HG03432 (cell line): ENCODE results near the gene RAB5B.
A peak's percentile ranks its signal among the peaks of the same experiment; 100 is the strongest.
"Not testable (repeated sequence)": the region's sequence is repeated elsewhere in the genome, so short reads cannot be mapped to it uniquely, and the experiment has no call there.

Source experiments
- ATAC-seq: cut with Tn5 transposase; IDR thresholded peaks from one replicate; pipeline ENCODE4 v1.9.1; 2021; ENCODE audit warnings: mild to moderate bottlenecking, moderate library complexity; ENCODE audit not compliant: unreplicated experiment

The RAB5B gene

DNA sequence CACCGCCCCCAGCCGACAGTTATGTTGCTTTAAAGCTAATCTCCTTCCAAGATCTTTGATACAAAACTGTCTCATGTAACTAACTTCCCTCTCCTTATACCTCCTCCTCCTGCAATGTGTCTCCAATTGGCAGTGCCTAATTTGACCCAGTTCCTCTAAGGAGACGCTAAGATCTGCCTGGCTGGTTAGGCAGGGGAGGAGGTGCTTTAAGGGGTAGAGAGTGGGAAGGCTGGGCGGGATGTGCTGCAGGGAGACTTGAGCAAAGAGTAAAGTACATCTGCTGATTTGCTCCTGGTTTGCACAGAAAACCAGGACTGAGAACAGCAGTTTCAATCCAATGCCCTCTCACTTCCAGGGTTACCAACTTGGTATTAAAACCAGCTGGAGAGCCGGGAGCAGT lies 39.6 kb downstream of the RAB5B start:
- ATAC-seq, result no peak

DNA sequence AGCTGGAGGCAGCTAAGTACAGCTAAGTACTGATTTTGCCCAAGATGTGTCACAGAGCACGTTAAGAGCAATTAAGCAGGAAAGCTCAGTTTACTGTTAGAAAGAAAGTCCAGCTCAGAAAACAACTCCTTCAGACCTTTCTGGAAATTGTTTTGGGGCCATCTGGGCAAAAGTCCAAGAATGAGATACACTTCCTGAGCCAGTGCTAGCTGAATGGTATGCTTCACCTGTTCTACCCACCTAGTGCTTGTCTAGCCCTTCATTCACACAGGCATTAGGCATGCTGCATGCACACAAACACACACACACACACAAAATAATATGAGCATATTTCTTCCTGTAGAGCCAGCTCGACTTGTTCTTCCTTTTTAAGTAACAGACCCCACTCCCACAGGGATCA lies 40.3 kb downstream of the RAB5B start:
- no peak for ATAC-seq

DNA sequence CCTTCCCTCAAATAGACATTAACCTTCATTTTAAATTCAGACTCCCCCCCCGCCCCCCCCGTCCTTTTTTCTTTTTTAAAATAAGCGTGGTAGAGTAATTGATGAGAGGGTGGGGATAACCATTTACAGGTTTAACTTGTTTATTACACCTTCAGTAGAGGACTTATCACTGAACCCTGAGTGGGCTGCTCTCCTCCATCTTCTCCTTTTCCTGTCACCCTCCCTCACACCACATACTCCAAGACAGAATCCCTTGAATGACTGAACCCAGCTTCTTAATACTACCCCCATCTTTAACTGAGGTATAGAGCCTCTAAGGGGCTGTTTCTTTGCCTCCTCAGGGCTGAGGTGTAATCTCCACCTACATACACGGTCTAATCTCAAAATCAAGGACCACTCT lies 43.3 kb downstream of the RAB5B start:
- no peak for ATAC-seq

DNA sequence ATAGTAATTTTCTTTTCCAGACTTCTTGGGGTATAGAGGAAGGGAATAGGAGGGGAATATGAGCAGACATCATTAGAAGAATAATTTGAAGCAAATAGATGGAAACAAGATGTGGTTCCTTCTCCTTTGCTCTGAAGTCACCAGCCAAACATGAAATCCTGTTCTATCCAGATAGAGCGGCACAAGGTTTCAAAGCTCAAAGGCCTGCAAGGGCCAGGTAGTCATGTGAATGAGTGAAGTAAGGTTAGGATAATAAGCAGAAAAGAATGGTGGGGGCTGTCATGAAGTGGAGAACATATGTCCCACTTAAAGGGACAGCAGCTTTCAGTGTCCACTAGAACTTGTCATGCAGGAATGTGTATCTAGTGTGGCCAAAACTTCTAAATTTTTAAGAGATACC lies 44.5 kb downstream of the RAB5B start:
- no peak for ATAC-seq

DNA sequence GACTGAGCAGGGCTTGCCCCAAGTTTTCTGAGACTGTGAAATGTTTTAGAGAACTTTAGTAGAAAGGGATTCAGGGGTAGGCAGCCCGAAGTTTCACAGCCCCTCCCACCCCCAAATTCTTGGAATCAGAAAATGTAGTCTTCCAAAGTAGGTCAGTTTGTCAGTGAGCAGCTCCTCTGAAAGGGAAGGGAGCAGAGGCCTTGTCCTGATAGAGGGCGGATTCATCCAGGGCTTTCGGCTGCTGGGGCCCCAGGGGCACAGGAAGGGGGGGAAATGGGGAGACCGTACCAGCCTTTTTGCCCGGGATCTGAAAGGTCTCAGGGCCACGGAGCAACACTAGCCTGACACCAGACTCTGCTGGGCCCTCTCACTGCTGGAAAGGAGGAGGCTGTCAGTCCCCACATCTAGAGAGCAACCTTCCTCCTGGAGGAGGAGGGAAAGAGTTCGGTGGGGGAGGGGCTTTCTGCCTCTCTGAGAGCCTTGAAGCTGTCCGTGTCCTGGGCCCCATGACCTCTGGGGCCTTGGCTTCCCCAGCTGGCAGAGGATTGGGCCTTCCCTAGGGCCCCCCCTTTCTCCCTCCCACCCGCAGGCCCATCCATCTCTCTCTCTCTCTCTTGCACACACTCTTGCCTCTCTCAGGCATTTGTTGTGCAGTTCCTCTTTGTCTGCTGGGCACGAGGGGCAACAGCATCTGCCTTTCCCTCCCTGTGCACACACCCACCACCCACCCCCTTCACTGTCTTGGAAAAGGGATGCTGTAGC lies 46.7 kb downstream of the RAB5B start, which contains the start of gene IKZF4:
TSS of gene IKZF4 (plus strand) at position 621 of the 762 bp plus-strand sequence. CDS start 451 bp downstream, outside the sequence.
- ATAC-seq, result no peak

DNA sequence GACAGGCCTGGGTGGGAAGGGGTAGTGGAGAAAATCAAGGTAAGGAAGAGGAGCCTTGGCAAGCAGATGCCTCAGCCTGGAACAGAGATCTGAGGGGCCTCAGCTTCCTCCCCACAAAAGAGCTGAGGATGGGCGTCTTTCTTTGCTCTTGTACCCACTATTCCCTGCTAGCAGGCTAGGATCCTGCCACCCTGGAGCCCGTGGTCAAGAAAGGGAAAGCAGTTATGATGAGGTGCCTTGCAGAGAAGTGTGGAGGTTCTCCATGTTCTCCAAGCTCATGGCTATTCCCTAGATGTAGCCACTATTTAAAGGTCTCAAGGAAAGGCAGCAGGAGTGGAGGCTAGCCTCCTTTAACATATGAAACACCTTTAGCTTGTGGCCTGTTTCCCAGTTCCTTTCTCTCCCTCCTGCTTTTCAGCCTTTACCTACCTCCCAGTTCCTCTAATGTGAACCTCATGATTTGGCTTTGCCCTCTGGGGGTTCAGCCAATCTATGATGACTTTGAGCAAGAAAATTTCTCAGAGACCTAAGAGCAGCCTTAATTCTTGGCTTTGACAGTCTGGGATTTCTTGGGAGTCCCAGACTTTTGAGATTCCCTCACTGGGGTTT lies 48.1 kb downstream of the RAB5B start:
- no peak for ATAC-seq

DNA sequence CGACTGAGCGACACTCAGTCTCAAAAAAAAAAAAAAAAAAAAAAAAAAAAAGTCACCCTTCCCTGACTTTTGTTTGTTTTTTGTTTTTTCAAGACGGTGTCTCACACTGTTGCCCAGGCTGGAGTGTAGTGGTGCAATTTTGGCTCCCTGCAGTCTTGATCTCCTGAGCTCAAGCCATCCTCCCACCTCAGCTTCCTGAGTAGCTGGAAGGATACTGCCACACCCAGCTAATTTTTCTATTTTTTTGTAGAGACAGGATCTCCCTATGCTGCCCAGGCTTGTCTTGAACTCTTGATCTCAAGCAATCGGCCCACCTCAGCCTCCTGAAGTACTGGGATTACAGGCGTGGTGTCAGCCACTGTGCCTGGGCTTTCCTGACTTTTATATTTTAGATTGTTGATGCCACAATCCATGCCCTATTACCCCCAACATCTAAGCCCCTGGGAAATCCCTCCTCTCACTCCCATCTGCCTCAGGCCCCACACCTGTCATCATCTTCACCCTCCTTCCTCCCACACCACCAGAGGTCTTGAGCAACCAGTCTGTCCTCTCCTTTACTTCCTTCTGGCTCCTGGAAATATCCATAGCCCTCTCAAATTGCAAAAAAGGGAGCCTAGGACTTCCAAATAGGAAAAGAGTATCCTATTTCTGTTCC lies 54.8 kb downstream of the RAB5B start:
- ATAC-seq, result no peak

DNA sequence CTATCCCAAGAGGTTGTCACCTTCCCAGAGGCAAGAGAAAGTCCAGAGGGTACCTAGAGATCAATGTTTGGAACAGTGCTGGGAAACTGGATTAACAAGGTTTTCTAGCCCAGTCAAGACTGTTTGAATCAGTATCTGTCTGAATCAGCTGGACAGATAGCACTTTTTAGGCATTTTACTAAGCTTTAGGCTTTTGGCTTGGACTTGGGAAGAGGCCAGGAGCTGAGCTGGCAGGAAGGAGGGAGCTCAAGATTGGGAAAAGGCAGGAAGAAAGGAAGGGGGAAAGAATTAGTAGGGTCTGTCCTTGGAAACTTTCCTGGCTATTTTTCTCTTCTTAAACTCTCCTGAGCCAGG lies 55.3 kb downstream of the RAB5B start:
- no peak for ATAC-seq

DNA sequence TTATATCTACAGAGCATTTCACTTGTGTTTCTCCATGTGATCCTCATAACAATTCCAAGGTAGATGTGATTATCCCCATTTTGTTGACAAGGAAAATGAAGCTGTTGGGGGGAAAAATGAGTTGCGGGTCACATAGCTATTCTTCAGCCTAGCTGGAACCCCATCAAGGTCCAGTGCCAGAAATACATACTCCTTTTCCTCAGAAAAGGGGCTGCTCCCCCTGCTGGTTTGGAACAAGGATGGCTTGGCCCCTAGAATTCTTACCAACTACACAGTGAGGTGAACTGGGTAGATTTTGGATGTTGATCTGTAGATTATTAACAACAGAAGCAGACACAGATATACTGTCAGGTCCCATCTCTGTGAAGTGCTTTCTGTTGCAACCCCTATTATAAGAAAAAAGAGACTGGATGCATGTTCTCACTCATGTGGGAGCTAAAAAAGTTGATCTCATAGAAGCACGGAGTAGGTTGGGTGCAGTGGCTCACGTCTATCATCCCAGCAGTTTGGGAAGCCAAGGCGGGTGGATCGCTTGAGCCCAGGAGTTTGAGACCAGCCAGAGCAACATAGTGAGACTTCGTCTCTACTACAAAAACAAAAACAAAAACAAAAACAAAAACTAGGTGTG lies 55.9 kb downstream of the RAB5B start:
- peak; percentile 48 for ATAC-seq

DNA sequence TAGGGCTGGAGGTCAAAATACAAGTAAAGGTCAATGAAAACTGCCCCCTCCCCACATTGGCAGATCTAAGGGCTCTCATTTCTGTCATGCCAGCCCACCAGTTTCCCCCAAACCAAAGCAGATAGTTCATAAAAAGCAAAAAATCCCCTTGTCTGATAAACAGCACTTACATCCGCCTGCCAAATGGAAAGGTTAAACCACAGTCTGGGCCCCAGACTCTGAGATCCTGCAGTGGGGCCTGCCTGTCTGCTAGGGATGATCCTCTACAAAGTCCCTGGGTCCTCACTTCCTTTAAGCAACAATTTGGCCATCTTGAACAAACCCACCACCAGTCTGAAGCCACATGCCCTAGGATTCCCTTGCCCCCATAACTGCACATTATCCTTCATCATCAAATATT lies 58.1 kb downstream of the RAB5B start:
- ATAC-seq, result no peak

DNA sequence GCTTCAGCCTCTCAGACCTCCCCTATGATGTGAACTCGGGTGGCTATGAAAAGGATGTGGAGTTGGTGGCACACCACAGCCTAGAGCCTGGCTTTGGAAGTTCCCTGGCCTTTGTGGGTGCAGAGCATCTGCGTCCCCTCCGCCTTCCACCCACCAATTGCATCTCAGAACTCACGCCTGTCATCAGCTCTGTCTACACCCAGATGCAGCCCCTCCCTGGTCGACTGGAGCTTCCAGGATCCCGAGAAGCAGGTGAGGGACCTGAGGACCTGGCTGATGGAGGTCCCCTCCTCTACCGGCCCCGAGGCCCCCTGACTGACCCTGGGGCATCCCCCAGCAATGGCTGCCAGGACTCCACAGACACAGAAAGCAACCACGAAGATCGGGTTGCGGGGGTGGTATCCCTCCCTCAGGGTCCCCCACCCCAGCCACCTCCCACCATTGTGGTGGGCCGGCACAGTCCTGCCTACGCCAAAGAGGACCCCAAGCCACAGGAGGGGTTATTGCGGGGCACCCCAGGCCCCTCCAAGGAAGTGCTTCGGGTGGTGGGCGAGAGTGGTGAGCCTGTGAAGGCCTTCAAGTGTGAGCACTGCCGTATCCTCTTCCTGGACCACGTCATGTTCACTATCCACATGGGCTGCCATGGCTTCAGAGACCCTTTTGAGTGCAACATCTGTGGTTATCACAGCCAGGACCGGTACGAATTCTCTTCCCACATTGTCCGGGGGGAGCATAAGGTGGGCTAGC lies 60.9 kb downstream of the RAB5B start:
- no peak for ATAC-seq

DNA sequence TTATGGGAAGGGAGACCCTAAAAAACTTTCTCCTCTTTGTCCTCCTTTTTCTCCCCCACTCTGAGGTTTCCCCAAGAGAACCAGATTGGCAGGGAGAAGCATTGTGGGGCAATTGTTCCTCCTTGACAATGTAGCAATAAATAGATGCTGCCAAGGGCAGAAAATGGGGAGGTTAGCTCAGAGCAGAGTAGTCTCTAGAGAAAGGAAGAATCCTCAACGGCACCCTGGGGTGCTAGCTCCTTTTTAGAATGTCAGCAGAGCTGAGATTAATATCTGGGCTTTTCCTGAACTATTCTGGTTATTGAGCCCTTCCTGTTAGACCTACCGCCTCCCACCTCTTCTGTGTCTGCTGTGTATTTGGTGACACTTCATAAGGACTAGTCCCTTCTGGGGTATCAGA lies 63.3 kb downstream of the RAB5B start:
- no peak for ATAC-seq

DNA sequence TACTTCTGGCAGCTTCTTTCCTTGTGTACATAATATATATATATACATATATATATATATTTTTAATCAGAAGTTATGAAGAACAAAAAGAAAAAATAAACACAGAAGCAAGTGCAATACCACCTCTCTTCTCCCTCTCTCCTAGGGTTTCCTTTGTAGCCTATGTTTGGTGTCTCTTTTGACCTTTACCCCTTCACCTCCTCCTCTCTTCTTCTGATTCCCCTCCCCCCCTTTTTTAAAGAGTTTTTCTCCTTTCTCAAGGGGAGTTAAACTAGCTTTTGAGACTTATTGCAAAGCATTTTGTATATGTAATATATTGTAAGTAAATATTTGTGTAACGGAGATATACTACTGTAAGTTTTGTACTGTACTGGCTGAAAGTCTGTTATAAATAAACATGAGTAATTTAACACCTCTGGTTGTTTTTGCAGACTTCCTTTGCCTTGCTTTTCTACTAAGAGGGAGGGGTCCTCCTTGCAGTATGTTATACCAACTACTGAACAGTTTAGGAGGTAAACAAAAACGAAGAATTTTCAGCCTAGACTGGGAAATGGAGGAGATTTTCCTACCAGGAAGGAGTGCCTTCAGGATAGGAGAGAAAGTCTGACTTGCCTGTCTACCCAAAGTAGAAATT lies 64.3 kb downstream of the RAB5B start:
- ATAC-seq, result no peak

DNA sequence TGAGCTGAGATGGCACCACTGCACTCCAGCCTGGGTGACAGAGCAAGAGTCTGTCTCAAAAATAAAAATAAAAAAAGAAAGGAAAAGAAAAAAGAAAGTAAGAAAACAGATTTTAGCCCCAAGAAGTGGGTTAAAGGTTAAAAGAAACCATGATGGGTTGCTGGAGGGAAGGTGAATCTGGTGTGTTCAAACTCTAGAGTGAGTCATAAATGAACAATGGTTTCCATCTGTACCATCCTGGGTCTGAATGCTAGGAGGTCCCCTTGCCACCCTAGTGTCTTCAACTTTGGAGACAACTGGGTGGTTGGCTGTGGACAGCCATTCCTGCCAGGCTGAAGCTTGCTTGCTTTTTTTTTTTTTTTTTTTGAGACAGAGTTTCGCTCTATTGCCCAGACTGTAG lies 66.3 kb downstream of the RAB5B start:
- ATAC-seq, result no peak

DNA sequence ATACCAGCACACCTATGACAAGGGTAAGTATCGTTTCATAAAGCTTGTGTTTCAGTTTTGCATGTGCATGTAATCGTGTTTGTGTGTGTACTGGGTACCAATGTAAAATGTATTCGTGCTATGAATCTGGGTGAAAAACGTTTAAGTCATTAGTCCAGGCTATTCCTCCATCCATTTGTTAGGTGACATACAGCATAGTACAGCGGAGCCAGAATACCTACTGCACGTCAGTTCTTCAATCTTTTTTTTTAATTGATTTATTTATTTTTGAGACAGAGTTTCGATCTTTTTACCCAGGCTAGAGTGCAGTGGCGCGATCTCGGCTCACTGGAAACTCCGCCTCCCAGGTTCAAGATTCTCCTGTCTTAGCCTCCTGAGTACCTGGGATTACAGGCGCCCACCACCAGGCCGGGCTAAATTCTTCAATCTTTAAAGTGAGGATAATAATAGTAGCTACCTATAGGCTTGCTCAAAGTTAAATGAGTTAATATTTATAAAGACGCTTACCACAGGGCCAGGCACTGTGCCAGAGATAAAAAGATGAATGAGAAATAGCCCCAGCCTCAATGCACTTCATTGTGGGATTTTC lies 67.2 kb downstream of the RAB5B start:
- no peak for ATAC-seq

DNA sequence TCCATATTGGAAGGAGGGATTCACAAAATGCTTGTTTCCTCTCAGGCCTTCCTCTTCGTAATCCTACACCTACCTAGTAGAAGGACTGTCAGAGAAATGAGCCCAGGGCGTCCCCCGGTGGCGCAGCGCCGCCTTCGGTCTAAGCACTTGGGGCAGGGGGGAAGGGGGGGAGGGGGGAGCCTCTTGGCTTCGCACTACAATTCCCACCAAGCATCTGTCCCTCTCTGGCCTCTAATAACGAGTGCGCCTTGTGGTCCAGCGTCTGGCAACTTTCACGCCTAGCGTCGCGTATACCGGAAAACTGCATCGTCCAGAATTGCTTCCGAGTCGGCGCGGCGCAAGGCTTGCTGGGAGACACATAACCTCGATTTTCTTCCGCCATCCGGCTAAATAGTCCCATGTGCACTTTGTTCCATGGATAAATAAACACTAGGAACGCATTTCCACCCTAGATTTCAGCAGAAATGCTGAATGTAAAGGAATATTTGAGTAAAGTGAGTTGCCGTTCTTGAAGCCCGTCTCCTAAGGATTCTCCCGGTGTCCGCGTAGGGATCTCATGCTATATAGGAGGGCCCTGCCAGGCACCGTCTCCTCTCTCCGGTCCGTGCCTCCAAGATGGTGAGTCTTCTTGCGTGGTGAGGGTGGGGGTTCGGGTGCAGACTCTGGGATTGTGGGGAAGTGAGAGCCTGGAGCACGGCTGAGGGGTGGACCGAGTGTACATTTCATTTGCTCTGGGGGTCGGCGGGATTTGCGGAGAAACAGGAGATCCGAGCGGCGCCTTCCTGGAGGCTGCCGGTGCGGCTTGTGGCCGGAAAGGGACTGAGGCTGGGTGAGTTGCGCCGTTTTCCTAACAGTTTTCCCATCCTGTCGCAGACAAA lies 67.9 kb downstream of the RAB5B start, which contains the start of gene RPS26:
TSS of gene RPS26 (plus strand) at position 367 of the 878 bp plus-strand sequence. CDS start at position 616, 249 bp downstream.
- ATAC-seq, result peak; percentile 94

DNA sequence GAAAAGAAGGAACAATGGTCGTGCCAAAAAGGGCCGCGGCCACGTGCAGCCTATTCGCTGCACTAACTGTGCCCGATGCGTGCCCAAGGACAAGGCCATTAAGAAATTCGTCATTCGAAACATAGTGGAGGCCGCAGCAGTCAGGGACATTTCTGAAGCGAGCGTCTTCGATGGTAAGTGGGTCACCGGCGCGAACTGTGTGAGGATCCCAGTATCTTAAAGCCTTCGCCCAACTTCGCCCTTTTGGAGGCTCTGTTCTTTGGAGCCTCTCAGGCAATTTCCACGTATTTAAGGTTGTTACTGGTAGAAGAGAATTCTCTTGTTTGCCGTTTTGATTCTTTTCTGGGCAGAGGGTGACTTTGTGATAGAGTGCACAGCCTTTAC lies 68.5 kb downstream of the RAB5B start:
- ATAC-seq, result not testable (repeated sequence)

DNA sequence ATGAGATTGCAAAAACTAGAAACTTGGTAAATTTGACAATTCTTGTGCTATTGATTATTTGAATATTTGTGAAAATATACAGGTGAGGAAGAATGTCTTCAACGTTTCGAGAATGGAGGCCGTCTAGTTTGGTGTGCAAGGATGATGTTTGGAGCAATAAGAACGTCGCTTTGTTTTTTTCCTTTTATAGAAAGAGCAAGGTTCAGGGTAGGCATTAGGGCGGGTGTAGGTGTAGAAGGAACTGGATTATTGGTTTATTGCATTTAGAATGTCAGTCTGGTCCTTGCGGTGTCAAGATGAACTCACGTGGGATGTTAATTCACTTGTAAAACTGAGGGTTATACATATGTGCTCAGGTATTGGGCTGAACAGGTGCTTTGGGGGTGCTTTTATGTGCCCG lies 69.0 kb downstream of the RAB5B start:
- no peak for ATAC-seq
